Tibial artery (tissue), 4 donors: Measurements from ENCODE around the gene GSTA3.

Experiments
- DNase-seq, 2 donors: peaks; one replicate each; pipeline ENCODE4 v3.0.0-alpha.2; 2019
- H3K27ac ChIP-seq, 2 donors: fragments of 200-600 bp; sonication (generic) in 1 of 2; 1 replicate in 1 of 2; 2 replicates in 1 of 2; pipeline ENCODE4 v1.5.1; 2018 to 2019; ENCODE audit warnings: mild to moderate bottlenecking in 1 of 2
- H3K27me3 ChIP-seq, 2 donors: fragments of 200-600 bp; sonication (generic) in 1 of 2; one replicate each; pipeline versions ENCODE4 v1.5.1 to v1.6.0; 2016 to 2019
- H3K36me3 ChIP-seq, 3 donors: fragments of 200-600 bp; sonication (generic) in 2 of 3; one replicate each; pipeline ENCODE4 v1.5.1; 2016 to 2019; ENCODE audit warnings: mild to moderate bottlenecking in 2 of 3
- H3K4me1 ChIP-seq, 4 donors: fragments of 200-600 bp; sonication (generic) in 2 of 4; 1 replicate in 3 of 4; 2 replicates in 1 of 4; pipeline ENCODE4 v1.5.1; 2016 to 2019
- H3K4me3 ChIP-seq, 2 donors: fragments of 200-600 bp; sonication (generic) in 1 of 2; 1 replicate in 1 of 2; 2 replicates in 1 of 2; pipeline ENCODE4 v1.5.1; 2018 to 2019; ENCODE audit warnings: mild to moderate bottlenecking in 2 of 2
- H3K9me3 ChIP-seq, 3 donors: fragments of 200-600 bp; sonication (generic) in 1 of 3; one replicate each; pipeline ENCODE4 v1.5.1; 2016 to 2019
- CTCF ChIP-seq, 2 experiments: fragments of 200-600 bp in 1 of 2; fragments of 450-650 bp in 1 of 2; IDR thresholded peaks; one replicate each; pipeline ENCODE4 v1.5.1; 2017 to 2019; ENCODE audit warnings: antibody characterized with exemption in 2 of 2, mild to moderate bottlenecking in 1 of 2, moderate library complexity in 1 of 2
- intact Hi-C: fragments of 100-400 bp; cut with DNase I; formaldehyde crosslinking; loops from one replicate; pipeline ENCODE4 v1.15.0; 2023; ENCODE audit warnings: low total_unique reads

Gene GSTA3

GRCh38 chr6:52887910-52888524 is 21.5 kb downstream of the GSTA3 start:
- intact Hi-C loops, result no loop called here
- no peaks in the 10 kb centered on the region for H3K9me3 ChIP-seq
- H3K4me3 ChIP-seq, result no peak overlapping the region
- H3K36me3 ChIP-seq, result no peaks in the 10 kb centered on the region
- H3K27ac ChIP-seq, result no peak overlapping the region
- TF ChIP-seq CTCF (IDR thresholded peaks at IDR 0.05), result no peak
- H3K4me1 ChIP-seq, result no peaks in the 10 kb centered on the region
- H3K27me3 ChIP-seq, result no peaks in the 10 kb centered on the region
- DNase-seq, result no peak

GRCh38 chr6:52881996-52882841 is 27.3 kb downstream of the GSTA3 start:
- Histone ChIP-seq H3K27ac (peak overlapping the region; percentile 64 to 68), H3K4me1 (peaks cover 0 to 4% (median 0%) of the 10 kb centered on the region in 4 donors), H3K36me3 (no peaks in the 10 kb centered on the region), H3K27me3 (no peaks in the 10 kb centered on the region), H3K4me3 (peak overlapping the region; percentile 51 to 68), H3K9me3 (no peaks in the 10 kb centered on the region)
- peak; percentile 64 to 81 for TF ChIP-seq CTCF (IDR thresholded peaks at IDR 0.05)
- peak; percentile 64 to 80 for DNase-seq
- intact Hi-C loops, result no loop called here

GRCh38 chr6:52881662-52881995 is 27.9 kb downstream of the GSTA3 start:
- intact Hi-C loops, result no loop called here
- H3K27ac ChIP-seq, result peak overlapping the region; percentile 64 to 68
- no peaks in the 10 kb centered on the region for H3K27me3 ChIP-seq
- H3K9me3 ChIP-seq, result no peaks in the 10 kb centered on the region
- no peak for DNase-seq
- no peak for TF ChIP-seq CTCF (IDR thresholded peaks at IDR 0.05)
- no peaks in the 10 kb centered on the region for H3K36me3 ChIP-seq
- peak overlapping the region; percentile 51 to 68 for H3K4me3 ChIP-seq
- H3K4me1 ChIP-seq, result peaks cover 0 to 4% (median 0%) of the 10 kb centered on the region in 4 donors

- no peaks in the 10 kb centered on the region for H3K36me3 ChIP-seq
- intact Hi-C loops, result no loop called here
These were observed 31.7 kb downstream of the GSTA3 start for GRCh38 chr6:52877786-52878185.

GRCh38 chr6:52877168-52877567 is 32.3 kb downstream of the GSTA3 start:
- no peaks in the 10 kb centered on the region for H3K27me3 ChIP-seq
- no peak overlapping the region for H3K27ac ChIP-seq
- DNase-seq, result no peak
- no peaks in the 10 kb centered on the region for H3K9me3 ChIP-seq
- intact Hi-C loops, result no loop called here
- no peak overlapping the region for H3K4me3 ChIP-seq
- peaks cover 0 to 4% (median 0%) of the 10 kb centered on the region in 4 donors for H3K4me1 ChIP-seq
- TF ChIP-seq CTCF (IDR thresholded peaks at IDR 0.05), result no peak
- no peaks in the 10 kb centered on the region for H3K36me3 ChIP-seq

More at GRCh38 chr6:52877786-52878185, 31.7 kb downstream of the GSTA3 start:
- Histone ChIP-seq H3K27me3 (no peaks in the 10 kb centered on the region), H3K4me3 (no peak overlapping the region), H3K9me3 (no peaks in the 10 kb centered on the region), H3K4me1 (peaks cover 0 to 4% (median 0%) of the 10 kb centered on the region in 4 donors), H3K27ac (no peak overlapping the region)
- no peak for TF ChIP-seq CTCF (IDR thresholded peaks at IDR 0.05)
- DNase-seq, result no peak
